ENCODE results near the gene NPL. TPM values are rescaled to one million over a fixed set of nuclear protein-coding genes. Genes with fewer than 3 reads are reported as not detected.

NPL gene
- total and polyA plus RNA-seq, 9 of the 15 experiments (the other 6 are each of a cell fraction or from before 2014, with no cell fraction given) = 9.9 to 22.3 (median 14.2) TPM

DNA sequence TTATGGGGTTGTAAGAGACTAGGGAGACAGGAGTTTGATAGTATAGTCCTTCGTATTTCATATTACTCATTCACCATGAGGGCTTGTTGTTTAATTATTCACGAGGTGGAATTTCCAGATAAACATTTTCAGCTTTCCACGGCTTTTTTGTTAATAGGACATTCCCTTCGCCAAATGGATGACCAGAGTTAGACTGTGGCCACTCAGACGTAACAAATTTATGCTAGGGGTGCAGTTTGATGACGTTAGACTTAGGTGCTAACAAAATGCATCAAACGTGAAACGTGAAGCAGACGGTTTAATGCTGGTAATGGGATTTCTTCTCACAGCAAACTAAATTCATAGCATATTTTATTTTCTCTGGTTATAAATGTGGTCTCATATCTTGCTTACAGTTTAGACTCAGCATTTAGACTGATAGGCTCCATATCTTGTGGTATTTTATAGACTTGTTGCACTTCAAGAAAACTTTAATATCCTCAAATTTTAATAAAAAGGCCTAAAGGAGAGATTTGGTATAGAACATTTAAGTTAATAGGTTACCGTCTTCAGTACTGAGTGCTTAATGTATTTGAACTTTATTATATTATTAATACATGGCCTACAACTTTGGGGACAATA, 51.9 kb downstream of the NPL start (continued):
- no peak for TF ChIP-seq SMC3 (conservative IDR thresholded peaks at IDR 0.05; ENCODE audit: insufficient read depth, low read depth, low read length)
- no peak for TF ChIP-seq JUND (IDR thresholded peaks at IDR 0.05; ENCODE audit: borderline replicate concordance, low read depth, low read length)
- TF ChIP-seq JUND (tag; IDR thresholded peaks at IDR 0.05; ENCODE audit: borderline replicate concordance, low read depth, low read length) = 0 out of 3 replicates have a peak, but pooled peaks have one; percentile 23
- TF ChIP-seq PHB (CRISPR knock-in tag; IDR thresholded peaks at IDR 0.05) = no peak

GRCh38 chr1:182842265-182842664, 52.7 kb downstream of the NPL start:
- FAIRE-seq (no peak), DNase-seq (ENCODE audit: extremely low read depth in 1 of 4, low spot score in 3 of 4) (no peak), ATAC-seq (no peak)
- intact Hi-C loops (cut with micrococcal nuclease) (no loop called here), in situ Hi-C loops (cut with MboI) (no loop called here)
- no TSS peak for BruUV-seq (replicated peaks)
- Histone ChIP-seq H3K4me1 (replicated peaks in 1 of 2; ENCODE audit: control insufficient read depth in 2 of 2, insufficient read depth in 2 of 2, low read length in 2 of 2) (peaks cover 11 to 12% of the 10 kb centered on the region in 2 experiments), H3K9me3 (replicated peaks; ENCODE audit: control insufficient read depth, insufficient read depth, low read depth, low read length) (no peaks in the 10 kb centered on the region), H3K9me1 (ENCODE audit: control insufficient read depth, insufficient read depth, low read length) (peaks cover 7% of the 10 kb centered on the region), H3K36me3 (ENCODE audit: control insufficient read depth, insufficient read depth, low read length) (peaks cover 67% of the 10 kb centered on the region), H2AFZ (ENCODE audit: low read depth, low read length) (no peak overlapping the region), H3K79me2 (ENCODE audit: control insufficient read depth, insufficient read depth, low read length) (peaks cover 82% of the 10 kb centered on the region), H3K9ac (ENCODE audit: insufficient read depth in 1 of 2, low read depth in 2 of 2, low read length in 2 of 2) (peak overlapping the region in 1 of 2 experiments; percentile 93; a peak in 1 of 4 replicates), H3K27ac (ENCODE audit: extremely low read depth, low read depth, low read length) (no peak overlapping the region), H3K4me3 (peak overlapping the region; percentile 77; the same call in 1 of the 2 replicates), H3K4me2 (ENCODE audit: insufficient read depth, low read length) (peak overlapping the region; percentile 81), H4K20me1 (replicated peaks; ENCODE audit: control insufficient read depth, insufficient read depth, low read length) (peaks cover 59% of the 10 kb centered on the region), H3K27me3 (ENCODE audit: control insufficient read depth in 2 of 2, insufficient read depth in 2 of 2, low read length in 2 of 2) (no peaks in the 10 kb centered on the region)
- CTCF ChIA-PET (ENCODE audit: low intra/inter-chr PET ratio) = no interaction called here
- TF ChIP-seq, protein P1, sequence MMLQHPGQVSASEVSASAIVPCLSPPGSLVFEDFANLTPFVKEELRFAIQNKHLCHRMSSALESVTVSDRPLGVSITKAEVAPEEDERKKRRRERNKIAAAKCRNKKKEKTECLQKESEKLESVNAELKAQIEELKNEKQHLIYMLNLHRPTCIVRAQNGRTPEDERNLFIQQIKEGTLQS (IDR thresholded peaks at IDR 0.05) = no peak
- TF ChIP-seq, protein P1 (CRISPR knock-in tag; conservative IDR thresholded peaks at IDR 0.05) = 0 out of 2 replicates have a peak, but pooled peaks have one; percentile 37
- TF ChIP-seq TBL1XR1 (IDR thresholded peaks at IDR 0.05; ENCODE audit: low read length in 2 of 2) = no peak
- WGBS (ENCODE audit: insufficient coverage, low coverage, missing lambda C conversion rate) = 10% methylated on average over 4 of the region's 4 CpGs
- POLR2A ChIA-PET = interaction anchor here (0.9 to 1.0 kb wide), 2 partner anchors 13 to 14 kb away, joined by 3 to 4 read pairs; no protein-coding TSS in a partner anchor

Measured in K562 (cell line).